Suprapubic skin (tissue), 3 donors: Measurements from ENCODE around the gene RBM15.

Experiments used
- CTCF ChIP-seq, 2 donors: fragments of 200-600 bp in 1 of 2; fragments of 450-650 bp in 1 of 2; sonication (generic) in 1 of 2; IDR thresholded peaks; one replicate each; pipeline ENCODE4 v1.5.1; 2016 to 2019; ENCODE audit warnings: antibody characterized with exemption in 2 of 2, mild to moderate bottlenecking in 1 of 2, moderate library complexity in 1 of 2
- POLR2AphosphoS5 ChIP-seq, 3 donors: sonication (generic); formaldehyde crosslinking; IDR thresholded peaks; one replicate each; pipeline ENCODE4 v1.6.1; 2017; ENCODE audit warnings: antibody characterized with exemption in 3 of 3

GRCh38 chr1:110355321-110355720, 16.1 kb downstream of the RBM15 start:
- no peak for TF ChIP-seq CTCF (IDR thresholded peaks at IDR 0.05)
- no peak for TF ChIP-seq POLR2AphosphoS5 (IDR thresholded peaks at IDR 0.05)
